ENCODE data around the gene HEATR5B.
A peak's percentile ranks its signal among the peaks of the same experiment; 100 is the strongest.
"Not testable (repeated sequence)": the region's sequence is repeated elsewhere in the genome, so short reads cannot be mapped to it uniquely, and the experiment has no call there.

The HEATR5B gene

DNA sequence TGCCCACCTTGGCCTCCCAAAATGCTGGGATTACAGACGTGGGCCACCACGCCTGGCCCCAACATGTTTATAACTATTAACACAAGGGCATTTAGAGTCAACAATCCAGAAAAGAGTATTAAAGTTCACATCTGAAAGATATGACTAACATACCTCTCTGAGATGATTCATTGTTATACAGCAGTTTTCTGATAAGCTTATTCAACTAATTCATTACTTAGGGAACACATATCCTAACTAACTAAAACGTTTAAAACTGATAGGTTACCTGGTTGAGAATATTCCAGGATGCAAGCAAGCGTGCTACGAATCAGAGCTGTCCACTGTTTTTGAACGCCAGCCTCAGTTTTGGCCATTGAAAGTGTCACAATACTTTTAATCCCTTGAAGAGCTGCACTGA is 83.9 kb downstream of the HEATR5B start:
- no peaks in the 10 kb centered on the region for H3K9me3 Mint-ChIP-seq
- H3K4me3 Mint-ChIP-seq = no peak overlapping the region
- no peaks in the 10 kb centered on the region for H3K27me3 Mint-ChIP-seq
- peaks cover 8% of the 10 kb centered on the region for H3K4me1 Mint-ChIP-seq
- ATAC-seq (replicated peaks; ENCODE audit: extremely low read depth, poor library complexity, severe bottlenecking) (no peak), DNase-seq (ENCODE audit: low spot score in 2 of 2) (no peak)
- no peak overlapping the region for H3K27ac Mint-ChIP-seq (ENCODE audit: low read depth)
- H3K36me3 Mint-ChIP-seq (ENCODE audit: insufficient read depth) = peaks cover 70% of the 10 kb centered on the region

GRCh38 chr2:36999416-36999815 is 84.8 kb downstream of the HEATR5B start:
- H3K27ac Mint-ChIP-seq (ENCODE audit: low read depth) = peak overlapping the region; percentile 32
- not testable (repeated sequence) for ATAC-seq (replicated peaks; ENCODE audit: extremely low read depth, poor library complexity, severe bottlenecking); H3K9me3 Mint-ChIP-seq; H3K4me3 Mint-ChIP-seq; H3K27me3 Mint-ChIP-seq; H3K4me1 Mint-ChIP-seq; DNase-seq (ENCODE audit: low spot score in 2 of 2)
- H3K36me3 Mint-ChIP-seq (ENCODE audit: insufficient read depth) = peaks cover 62% of the 10 kb centered on the region

GRCh38 chr2:36993841-36994620 is 90.1 kb downstream of the HEATR5B start:
- Mint-ChIP-seq H3K4me3 (no peak overlapping the region), H3K4me1 (no peaks in the 10 kb centered on the region), H3K36me3 (ENCODE audit: insufficient read depth) (peaks cover 39% of the 10 kb centered on the region), H3K9me3 (no peaks in the 10 kb centered on the region), H3K27ac (ENCODE audit: low read depth) (no peak overlapping the region), H3K27me3 (no peaks in the 10 kb centered on the region)
- no peak for DNase-seq (ENCODE audit: low spot score in 2 of 2)
- ATAC-seq (replicated peaks; ENCODE audit: extremely low read depth, poor library complexity, severe bottlenecking) = no peak

- ATAC-seq (replicated peaks; ENCODE audit: extremely low read depth, poor library complexity, severe bottlenecking) (no peak), DNase-seq (ENCODE audit: low spot score in 2 of 2) (no peak)
- Mint-ChIP-seq H3K4me3 (no peak overlapping the region), H3K27me3 (no peaks in the 10 kb centered on the region), H3K9me3 (no peaks in the 10 kb centered on the region), H3K27ac (ENCODE audit: low read depth) (no peak overlapping the region), H3K36me3 (ENCODE audit: insufficient read depth) (peaks cover 36% of the 10 kb centered on the region), H3K4me1 (no peaks in the 10 kb centered on the region)
Observed at GRCh38 chr2:36988008-36988407, 96.2 kb downstream of the HEATR5B start.

GRCh38 chr2:36982467-36982866 is 101.7 kb downstream of the HEATR5B start:
- Mint-ChIP-seq H3K36me3 (ENCODE audit: insufficient read depth) (peaks cover 37% of the 10 kb centered on the region), H3K4me1 (no peaks in the 10 kb centered on the region), H3K9me3 (no peaks in the 10 kb centered on the region), H3K4me3 (no peak overlapping the region), H3K27ac (ENCODE audit: low read depth) (no peak overlapping the region), H3K27me3 (no peaks in the 10 kb centered on the region)
- ATAC-seq (replicated peaks; ENCODE audit: extremely low read depth, poor library complexity, severe bottlenecking) = no peak
- DNase-seq (ENCODE audit: low spot score in 2 of 2) = no peak

GRCh38 chr2:36981911-36982310 is 102.3 kb downstream of the HEATR5B start:
- Mint-ChIP-seq H3K4me3 (no peak overlapping the region), H3K4me1 (no peaks in the 10 kb centered on the region), H3K27me3 (no peaks in the 10 kb centered on the region), H3K36me3 (ENCODE audit: insufficient read depth) (peaks cover 36% of the 10 kb centered on the region), H3K9me3 (no peaks in the 10 kb centered on the region), H3K27ac (ENCODE audit: low read depth) (no peak overlapping the region)
- DNase-seq (ENCODE audit: low spot score in 2 of 2) (no peak), ATAC-seq (replicated peaks; ENCODE audit: extremely low read depth, poor library complexity, severe bottlenecking) (no peak)

DNA sequence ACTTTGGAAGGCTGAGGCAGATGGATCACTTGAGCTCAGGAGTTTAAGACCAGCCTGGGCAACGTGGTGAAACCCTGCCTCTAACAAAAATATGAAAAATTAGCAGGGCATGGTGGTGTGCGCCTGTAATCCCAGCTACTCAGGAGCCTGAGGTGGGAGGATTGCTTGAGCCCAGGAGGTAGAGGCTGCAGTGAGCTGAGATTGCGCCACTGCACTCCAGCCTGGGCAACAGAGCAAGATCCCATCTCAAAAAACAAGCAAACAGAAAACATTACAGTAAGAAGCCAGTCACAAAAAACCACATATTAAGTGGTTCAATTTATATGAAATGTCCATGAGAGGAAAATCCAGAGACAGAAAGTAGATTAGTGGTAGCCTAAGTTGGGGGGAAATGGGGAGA is 105.2 kb downstream of the HEATR5B start:
- ATAC-seq (replicated peaks; ENCODE audit: extremely low read depth, poor library complexity, severe bottlenecking); H3K27ac Mint-ChIP-seq (ENCODE audit: low read depth); H3K9me3 Mint-ChIP-seq; H3K4me1 Mint-ChIP-seq; H3K4me3 Mint-ChIP-seq; H3K27me3 Mint-ChIP-seq; DNase-seq (ENCODE audit: low spot score in 2 of 2): not testable (repeated sequence)
- H3K36me3 Mint-ChIP-seq (ENCODE audit: insufficient read depth) = peaks cover 22% of the 10 kb centered on the region

DNA sequence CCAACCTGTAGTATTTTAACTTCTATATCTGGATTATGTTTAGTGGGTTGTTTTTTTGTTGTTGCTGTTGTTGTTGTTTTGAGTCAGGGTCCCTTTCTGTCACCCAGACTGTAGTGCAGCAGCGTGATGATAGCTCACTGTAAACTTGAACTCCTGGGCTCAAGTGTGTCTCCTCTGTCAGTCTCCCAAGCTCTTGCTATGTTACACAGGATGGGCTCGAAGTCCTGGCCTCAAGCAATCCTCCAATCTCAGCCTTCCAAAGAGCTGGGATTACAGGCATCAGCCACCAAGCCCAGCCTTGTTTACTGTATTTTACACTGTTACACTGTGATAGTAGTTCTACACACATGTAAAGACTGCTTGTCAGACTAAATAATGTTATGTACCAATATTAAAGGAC is 108.1 kb downstream of the HEATR5B start:
- H3K9me3 Mint-ChIP-seq = no peaks in the 10 kb centered on the region
- no peak for DNase-seq (ENCODE audit: low spot score in 2 of 2)
- peaks cover 11% of the 10 kb centered on the region for H3K36me3 Mint-ChIP-seq (ENCODE audit: insufficient read depth)
- no peaks in the 10 kb centered on the region for H3K27me3 Mint-ChIP-seq
- H3K27ac Mint-ChIP-seq (ENCODE audit: low read depth) = no peak overlapping the region
- no peaks in the 10 kb centered on the region for H3K4me1 Mint-ChIP-seq
- H3K4me3 Mint-ChIP-seq = no peak overlapping the region
- no peak for ATAC-seq (replicated peaks; ENCODE audit: extremely low read depth, poor library complexity, severe bottlenecking)

GRCh38 chr2:36975306-36975705 is 108.9 kb downstream of the HEATR5B start:
- no peak overlapping the region for H3K27ac Mint-ChIP-seq (ENCODE audit: low read depth)
- no peaks in the 10 kb centered on the region for H3K4me1 Mint-ChIP-seq
- H3K36me3 Mint-ChIP-seq (ENCODE audit: insufficient read depth) = peaks cover 8% of the 10 kb centered on the region
- H3K9me3 Mint-ChIP-seq = no peaks in the 10 kb centered on the region
- H3K4me3 Mint-ChIP-seq = no peak overlapping the region
- no peaks in the 10 kb centered on the region for H3K27me3 Mint-ChIP-seq
- no peak for ATAC-seq (replicated peaks; ENCODE audit: extremely low read depth, poor library complexity, severe bottlenecking)
- DNase-seq (ENCODE audit: low spot score in 2 of 2) = no peak

- no peak overlapping the region for H3K27ac Mint-ChIP-seq (ENCODE audit: low read depth)
- no peaks in the 10 kb centered on the region for H3K27me3 Mint-ChIP-seq
- ATAC-seq (replicated peaks; ENCODE audit: extremely low read depth, poor library complexity, severe bottlenecking) (no peak), DNase-seq (ENCODE audit: low spot score in 2 of 2) (no peak)
- no peaks in the 10 kb centered on the region for H3K9me3 Mint-ChIP-seq
- H3K4me3 Mint-ChIP-seq = no peak overlapping the region
- no peaks in the 10 kb centered on the region for H3K36me3 Mint-ChIP-seq (ENCODE audit: insufficient read depth)
- H3K4me1 Mint-ChIP-seq = no peaks in the 10 kb centered on the region
Observed at GRCh38 chr2:36973320-36973719, 110.9 kb downstream of the HEATR5B start.

- no peak overlapping the region for H3K4me3 Mint-ChIP-seq
- peaks cover 3% of the 10 kb centered on the region for H3K36me3 Mint-ChIP-seq (ENCODE audit: insufficient read depth)
- DNase-seq (ENCODE audit: low spot score in 2 of 2) = no peak
- ATAC-seq (replicated peaks; ENCODE audit: extremely low read depth, poor library complexity, severe bottlenecking) = no peak
- no peaks in the 10 kb centered on the region for H3K27me3 Mint-ChIP-seq
- H3K4me1 Mint-ChIP-seq = peaks cover 8% of the 10 kb centered on the region
- no peaks in the 10 kb centered on the region for H3K9me3 Mint-ChIP-seq
- no peak overlapping the region for H3K27ac Mint-ChIP-seq (ENCODE audit: low read depth)
Observed at GRCh38 chr2:36971990-36972389, 112.2 kb downstream of the HEATR5B start.

- Mint-ChIP-seq H3K4me3 (peak overlapping the region; percentile 93), H3K27ac (ENCODE audit: low read depth) (peak overlapping the region; percentile 98), H3K4me1 (peaks cover 43% of the 10 kb centered on the region), H3K27me3 (no peaks in the 10 kb centered on the region), H3K36me3 (ENCODE audit: insufficient read depth) (peaks cover 7% of the 10 kb centered on the region), H3K9me3 (no peaks in the 10 kb centered on the region)
- DNase-seq (ENCODE audit: low spot score in 2 of 2) (no peak), ATAC-seq (replicated peaks; ENCODE audit: extremely low read depth, poor library complexity, severe bottlenecking) (no peak)
Observed at GRCh38 chr2:36967236-36967876, 116.8 kb downstream of the HEATR5B start.
